Heart left ventricle (tissue), 13 donors: ENCODE measurements around the gene NWD2.

Experiments used
- POLR2A ChIP-seq, 2 donors: fragments of 450-650 bp; IDR thresholded peaks; one replicate each; pipeline ENCODE4 v1.6.1; 2017; ENCODE audit warnings: antibody characterized with exemption in 2 of 2, mild to moderate bottlenecking in 2 of 2, moderate library complexity in 2 of 2
- TF ChIP-seq, protein P1 (sequence below), 12 donors: fragments of 200-600 bp; sonication (generic) in 4 of 12; IDR thresholded peaks; one replicate each; pipeline versions ENCODE4 v1.5.0 to v1.8.0; 2018 to 2022; ENCODE audit warnings: antibody characterized with exemption in 12 of 12, mild to moderate bottlenecking in 5 of 12
- donor health status: ischemic (EF 13 %, LVEDD 7.1; RV severe dilation, severe dysfunction).
- donor health status: DM: no; HTN: yes; CAD: no.
- donor health status: DM: no; HTN: no; CAD: no.
- donor health status: ischemic (EF 25% LVEDD 6.9; RV normal size, moderate dysfunction).
- donor health status: ischemic (EF 25% LVEDD 5.7; RV mildly dilated, moderate dysfunction).
- donor health status: ischemic (EF 35%, LVEDD 5.7; RV mildly dilated, moderate dysfunction).
- donor health status: nonischemic (EF 11% LVEDD 7.7; RV severe dilation, severe dysfunction).
- donor health status: DM: yes; HTN: yes; CAD: no.
- donor health status: PGD.
- donor health status: ischemic (EF 29% LVEDD 5.4; RV normal size, mild dysfunction).
- donor health status: nonischemic (EF 23%, LVEDD 6.1; RV moderate dilation, normal function).

DNA sequence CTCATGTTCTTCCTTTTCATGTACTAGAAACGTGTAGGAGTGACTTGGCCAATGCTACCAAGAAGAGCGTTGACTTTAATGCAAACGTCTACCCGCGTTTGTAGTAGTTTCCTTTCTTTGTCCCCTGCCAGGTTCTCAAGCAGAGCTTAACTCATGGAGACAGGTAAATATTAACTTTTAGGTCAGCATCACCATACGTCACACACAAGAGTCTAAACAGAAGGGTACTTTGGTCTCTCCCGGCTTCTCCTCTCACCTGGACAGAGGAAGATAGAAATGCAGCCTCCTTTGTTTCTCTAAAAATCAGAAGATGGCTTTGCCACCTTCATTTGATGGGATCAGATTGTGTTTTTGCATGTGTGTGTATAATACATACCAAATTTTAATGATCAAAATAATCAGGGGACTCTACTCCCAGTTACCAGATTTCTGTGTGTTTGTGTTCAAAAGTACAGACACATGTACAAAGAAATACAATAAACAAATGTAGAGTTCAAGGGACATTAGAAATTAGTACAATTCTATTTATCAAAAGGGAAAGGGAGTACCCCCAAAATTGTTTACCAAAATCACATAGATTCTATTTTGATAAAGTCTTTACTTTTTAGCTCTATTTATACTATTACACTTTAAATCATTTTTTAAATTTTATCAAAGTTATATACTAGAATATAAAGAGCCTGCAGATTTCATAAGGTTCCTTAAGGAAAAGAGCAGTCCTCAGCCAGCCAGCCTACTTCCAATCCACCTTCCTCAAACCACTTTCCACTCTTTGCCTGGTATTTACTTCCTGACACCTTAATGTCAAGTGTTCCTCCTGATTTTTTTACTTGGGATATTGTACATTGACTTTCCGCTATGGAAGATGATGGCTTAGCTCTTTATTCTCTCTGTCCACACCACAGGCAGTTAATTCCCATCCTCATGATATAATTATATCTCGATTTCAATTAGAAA, 246.1 kb downstream of the NWD2 start:
- TF ChIP-seq POLR2A (IDR thresholded peaks at IDR 0.05): no peak
- TF ChIP-seq, protein P1, sequence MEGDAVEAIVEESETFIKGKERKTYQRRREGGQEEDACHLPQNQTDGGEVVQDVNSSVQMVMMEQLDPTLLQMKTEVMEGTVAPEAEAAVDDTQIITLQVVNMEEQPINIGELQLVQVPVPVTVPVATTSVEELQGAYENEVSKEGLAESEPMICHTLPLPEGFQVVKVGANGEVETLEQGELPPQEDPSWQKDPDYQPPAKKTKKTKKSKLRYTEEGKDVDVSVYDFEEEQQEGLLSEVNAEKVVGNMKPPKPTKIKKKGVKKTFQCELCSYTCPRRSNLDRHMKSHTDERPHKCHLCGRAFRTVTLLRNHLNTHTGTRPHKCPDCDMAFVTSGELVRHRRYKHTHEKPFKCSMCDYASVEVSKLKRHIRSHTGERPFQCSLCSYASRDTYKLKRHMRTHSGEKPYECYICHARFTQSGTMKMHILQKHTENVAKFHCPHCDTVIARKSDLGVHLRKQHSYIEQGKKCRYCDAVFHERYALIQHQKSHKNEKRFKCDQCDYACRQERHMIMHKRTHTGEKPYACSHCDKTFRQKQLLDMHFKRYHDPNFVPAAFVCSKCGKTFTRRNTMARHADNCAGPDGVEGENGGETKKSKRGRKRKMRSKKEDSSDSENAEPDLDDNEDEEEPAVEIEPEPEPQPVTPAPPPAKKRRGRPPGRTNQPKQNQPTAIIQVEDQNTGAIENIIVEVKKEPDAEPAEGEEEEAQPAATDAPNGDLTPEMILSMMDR (IDR thresholded peaks at IDR 0.05): no peak
